ENCODE measurements around the gene KDM6B.

The KDM6B gene

GRCh38 chr17:7842380-7843256, 8.6 kb downstream of the KDM6B start:
- DNase-seq = no peak

DNA sequence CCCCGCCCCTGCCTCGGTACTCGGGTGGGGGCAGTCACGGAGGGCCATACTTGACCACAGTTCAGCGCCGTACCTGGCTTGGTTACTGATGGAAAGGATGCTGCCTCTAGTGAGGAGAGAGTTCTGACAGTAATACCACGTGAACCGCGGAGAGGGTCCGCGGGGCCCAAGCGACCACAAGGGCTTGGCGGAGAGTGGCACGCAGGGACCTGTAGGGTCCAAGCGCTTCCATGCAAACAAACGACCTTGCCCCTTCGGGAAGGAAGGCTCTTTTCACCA, 9.2 kb downstream of the KDM6B start:
- no peak for DNase-seq

GRCh38 chr17:7843536-7844291, 9.7 kb downstream of the KDM6B start:
- peak; percentile 48 for DNase-seq

GRCh38 chr17:7844292-7845154, 10.5 kb downstream of the KDM6B start:
- peak; percentile 77 for DNase-seq

DNA sequence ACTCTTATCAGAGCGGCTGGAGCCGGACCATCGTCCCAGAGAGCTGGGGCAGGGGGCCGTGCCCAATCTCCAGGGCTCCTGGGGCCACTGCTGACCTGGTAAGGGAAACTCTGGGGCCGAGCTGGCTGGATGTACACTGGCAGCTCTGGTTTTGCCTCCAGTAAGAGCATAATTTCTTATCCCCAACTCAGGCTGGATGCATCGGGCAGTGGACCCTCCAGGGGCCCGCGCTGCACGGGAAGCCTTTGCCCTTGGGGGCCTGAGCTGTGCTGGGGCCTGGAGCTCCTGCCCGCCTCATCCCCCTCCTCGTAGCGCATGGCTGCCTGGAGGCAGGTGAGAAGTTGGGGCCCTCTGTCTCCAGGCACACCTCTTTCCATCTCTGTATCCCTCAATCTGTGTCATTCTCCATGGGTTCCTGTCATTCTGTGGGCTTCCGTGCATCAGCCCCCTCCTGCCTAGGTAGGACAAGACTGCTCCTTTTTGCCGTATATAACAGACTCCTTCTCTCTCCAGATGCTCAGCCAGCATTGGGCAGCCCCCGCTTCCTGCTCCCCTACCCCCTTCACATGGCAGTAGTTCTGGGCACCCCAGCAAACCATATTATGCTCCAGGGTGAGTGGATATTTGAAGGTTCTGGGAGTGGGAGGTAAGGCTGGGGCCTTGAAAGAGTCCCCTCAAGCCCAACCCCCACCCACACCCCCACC, 11.5 kb downstream of the KDM6B start:
- DNase-seq = no peak

- no peak for DNase-seq
Measured at GRCh38 chr17:7846063-7846735, 12.2 kb downstream of the KDM6B start.

GRCh38 chr17:7846765-7847661, 13.0 kb downstream of the KDM6B start:
- DNase-seq = no peak

DNA sequence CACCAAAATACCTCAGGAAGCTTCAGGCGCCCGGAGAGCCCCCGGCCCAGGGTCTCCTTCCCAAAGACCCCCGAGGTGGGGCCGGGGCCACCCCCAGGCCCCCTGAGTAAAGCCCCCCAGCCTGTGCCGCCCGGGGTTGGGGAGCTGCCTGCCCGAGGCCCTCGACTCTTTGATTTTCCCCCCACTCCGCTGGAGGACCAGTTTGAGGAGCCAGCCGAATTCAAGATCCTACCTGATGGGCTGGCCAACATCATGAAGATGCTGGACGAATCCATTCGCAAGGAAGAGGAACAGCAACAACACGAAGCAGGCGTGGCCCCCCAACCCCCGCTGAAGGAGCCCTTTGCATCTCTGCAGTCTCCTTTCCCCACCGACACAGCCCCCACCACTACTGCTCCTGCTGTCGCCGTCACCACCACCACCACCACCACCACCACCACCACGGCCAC, 14.1 kb downstream of the KDM6B start:
- no peak for DNase-seq

DNA sequence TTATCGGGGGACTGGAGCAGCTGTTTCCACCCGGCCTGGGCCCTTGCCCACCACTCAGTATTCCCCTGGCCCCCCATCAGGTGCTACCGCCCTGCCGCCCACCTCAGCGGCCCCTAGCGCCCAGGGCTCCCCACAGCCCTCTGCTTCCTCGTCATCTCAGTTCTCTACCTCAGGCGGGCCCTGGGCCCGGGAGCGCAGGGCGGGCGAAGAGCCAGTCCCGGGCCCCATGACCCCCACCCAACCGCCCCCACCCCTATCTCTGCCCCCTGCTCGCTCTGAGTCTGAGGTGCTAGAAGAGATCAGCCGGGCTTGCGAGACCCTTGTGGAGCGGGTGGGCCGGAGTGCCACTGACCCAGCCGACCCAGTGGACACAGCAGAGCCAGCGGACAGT, 14.7 kb downstream of the KDM6B start:
- no peak for DNase-seq

DNA sequence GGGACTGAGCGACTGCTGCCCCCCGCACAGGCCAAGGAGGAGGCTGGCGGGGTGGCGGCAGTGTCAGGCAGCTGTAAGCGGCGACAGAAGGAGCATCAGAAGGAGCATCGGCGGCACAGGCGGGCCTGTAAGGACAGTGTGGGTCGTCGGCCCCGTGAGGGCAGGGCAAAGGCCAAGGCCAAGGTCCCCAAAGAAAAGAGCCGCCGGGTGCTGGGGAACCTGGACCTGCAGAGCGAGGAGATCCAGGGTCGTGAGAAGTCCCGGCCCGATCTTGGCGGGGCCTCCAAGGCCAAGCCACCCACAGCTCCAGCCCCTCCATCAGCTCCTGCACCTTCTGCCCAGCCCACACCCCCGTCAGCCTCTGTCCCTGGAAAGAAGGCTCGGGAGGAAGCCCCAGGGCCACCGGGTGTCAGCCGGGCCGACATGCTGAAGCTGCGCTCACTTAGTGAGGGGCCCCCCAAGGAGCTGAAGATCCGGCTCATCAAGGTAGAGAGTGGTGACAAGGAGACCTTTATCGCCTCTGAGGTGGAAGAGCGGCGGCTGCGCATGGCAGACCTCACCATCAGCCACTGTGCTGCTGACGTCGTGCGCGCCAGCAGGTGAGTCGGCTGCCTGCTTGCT, 15.2 kb downstream of the KDM6B start:
- no peak for DNase-seq

DNA sequence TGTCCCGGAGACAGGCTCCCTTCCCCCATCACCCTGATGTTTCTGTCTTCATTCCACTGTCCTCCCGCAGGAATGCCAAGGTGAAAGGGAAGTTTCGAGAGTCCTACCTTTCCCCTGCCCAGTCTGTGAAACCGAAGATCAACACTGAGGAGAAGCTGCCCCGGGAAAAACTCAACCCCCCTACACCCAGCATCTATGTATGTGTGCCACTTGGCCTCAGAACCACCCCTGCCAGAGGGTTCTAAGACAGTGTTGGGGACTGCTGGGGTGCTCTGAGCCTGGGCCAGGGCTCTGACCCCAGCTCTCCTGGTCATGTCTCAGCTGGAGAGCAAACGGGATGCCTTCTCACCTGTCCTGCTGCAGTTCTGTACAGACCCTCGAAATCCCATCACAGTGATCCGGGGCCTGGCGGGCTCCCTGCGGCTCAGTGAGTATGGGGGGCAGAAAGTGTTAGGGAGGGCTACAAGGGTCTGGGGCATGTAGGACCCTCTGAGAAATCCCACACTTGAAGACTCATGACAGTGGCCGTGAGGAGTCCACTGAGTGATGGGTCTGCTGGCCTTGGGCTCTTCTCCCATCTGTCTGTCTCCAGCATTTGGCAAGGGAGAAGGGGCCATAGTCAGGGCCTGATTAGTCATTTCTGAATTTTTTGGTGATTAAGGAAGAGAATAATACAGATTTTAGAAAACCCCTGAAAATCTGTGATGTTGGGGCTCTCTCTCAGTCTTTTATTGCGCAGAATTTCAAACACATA, 15.9 kb downstream of the KDM6B start:
- no peak for DNase-seq

GRCh38 chr17:7850701-7851437, 16.9 kb downstream of the KDM6B start:
- no peak for DNase-seq

GRCh38 chr17:7851438-7852261, 17.6 kb downstream of the KDM6B start:
- DNase-seq = peak; percentile 82

- DNase-seq = no peak
Measured at GRCh38 chr17:7852262-7852670, 18.2 kb downstream of the KDM6B start.

DNA sequence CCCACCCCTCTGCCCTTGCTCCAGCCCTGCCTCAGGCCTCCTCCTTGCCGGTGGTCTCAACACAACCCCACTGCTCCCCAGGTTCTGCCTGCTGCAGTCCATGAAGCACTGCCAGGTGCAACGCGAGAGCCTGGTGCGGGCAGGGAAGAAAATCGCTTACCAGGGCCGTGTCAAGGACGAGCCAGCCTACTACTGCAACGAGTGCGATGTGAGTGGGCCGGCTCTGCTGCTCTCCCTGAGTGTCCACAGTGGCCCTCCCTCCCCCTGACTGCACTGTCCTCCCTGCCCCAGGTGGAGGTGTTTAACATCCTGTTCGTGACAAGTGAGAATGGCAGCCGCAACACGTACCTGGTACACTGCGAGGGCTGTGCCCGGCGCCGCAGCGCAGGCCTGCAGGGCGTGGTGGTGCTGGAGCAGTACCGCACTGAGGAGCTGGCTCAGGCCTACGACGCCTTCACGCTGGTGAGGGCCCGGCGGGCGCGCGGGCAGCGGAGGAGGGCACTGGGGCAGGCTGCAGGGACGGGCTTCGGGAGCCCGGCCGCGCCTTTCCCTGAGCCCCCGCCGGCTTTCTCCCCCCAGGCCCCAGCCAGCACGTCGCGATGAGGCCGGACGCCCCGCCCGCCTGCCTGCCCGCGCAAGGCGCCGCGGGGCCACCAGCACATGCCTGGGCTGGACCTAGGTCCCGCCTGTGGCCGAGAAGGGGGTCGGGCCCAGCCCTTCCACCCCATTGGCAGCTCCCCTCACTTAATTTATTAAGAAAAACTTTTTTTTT, 19.1 kb downstream of the KDM6B start:
- no peak for DNase-seq

GRCh38 chr17:7853691-7854038, 19.6 kb downstream of the KDM6B start:
- DNase-seq = no peak

DNA sequence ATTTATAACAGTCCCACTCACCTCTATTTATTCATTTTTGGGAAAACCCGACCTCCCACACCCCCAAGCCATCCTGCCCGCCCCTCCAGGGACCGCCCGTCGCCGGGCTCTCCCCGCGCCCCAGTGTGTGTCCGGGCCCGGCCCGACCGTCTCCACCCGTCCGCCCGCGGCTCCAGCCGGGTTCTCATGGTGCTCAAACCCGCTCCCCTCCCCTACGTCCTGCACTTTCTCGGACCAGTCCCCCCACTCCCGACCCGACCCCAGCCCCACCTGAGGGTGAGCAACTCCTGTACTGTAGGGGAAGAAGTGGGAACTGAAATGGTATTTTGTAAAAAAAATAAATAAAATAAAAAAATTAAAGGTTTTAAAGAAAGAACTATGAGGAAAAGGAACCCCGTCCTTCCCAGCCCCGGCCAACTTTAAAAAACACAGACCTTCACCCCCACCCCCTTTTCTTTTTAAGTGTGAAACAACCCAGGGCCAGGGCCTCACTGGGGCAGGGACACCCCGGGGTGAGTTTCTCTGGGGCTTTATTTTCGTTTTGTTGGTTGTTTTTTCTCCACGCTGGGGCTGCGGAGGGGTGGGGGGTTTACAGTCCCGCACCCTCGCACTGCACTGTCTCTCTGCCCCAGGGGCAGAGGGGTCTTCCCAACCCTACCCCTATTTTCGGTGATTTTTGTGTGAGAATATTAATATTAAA, 20.2 kb downstream of the KDM6B start:
- DNase-seq = no peak

All from NCI-H1048 (cell line).